ENCODE data around the gene PPP6R2. TPM values are rescaled to one million over a fixed set of nuclear protein-coding genes. Genes with fewer than 3 reads are reported as not detected.

The PPP6R2 gene
- polyA plus RNA-seq, 1 experiment = 26.6 TPM

- TF ChIP-seq CTCF (IDR thresholded peaks at IDR 0.05; ENCODE audit: low read depth, low read length) = no peak
- ChIA-PET POLR2A (interaction anchor here (0.7 kb wide), 3 partner anchors 12 to 35 kb away, joined by 3 to 9 read pairs (median 5); partner anchors contain the start of gene MAPK12), CTCF (no interaction called here)
These were observed 46.3 kb upstream of the PPP6R2 start for GRCh38 chr22:50296658-50297490.

GRCh38 chr22:50297510-50298265 is 45.4 kb upstream of the PPP6R2 start:
- DNase-seq (ENCODE audit: low read depth, low spot score) = no peak
- no peaks in the 10 kb centered on the region; the same call in 1 of the 2 replicates for H3K9me3 ChIP-seq (ENCODE audit: control insufficient read depth, insufficient read depth, low read length)
- H3K27me3 ChIP-seq (ENCODE audit: control insufficient read depth, insufficient read depth, low read length) = no peaks in the 10 kb centered on the region
- TF ChIP-seq CTCF (IDR thresholded peaks at IDR 0.05; ENCODE audit: low read depth, low read length) = no peak
- ChIA-PET CTCF (no interaction called here), POLR2A (interaction anchor here (1.1 kb wide), 1 partner anchor 9 kb away, joined by 3 read pairs; the partner anchor contains the start of gene PLXNB2)
- no peak overlapping the region for H3K27ac ChIP-seq (ENCODE audit: low read depth, low read length)
- H3K4me3 ChIP-seq (ENCODE audit: low read depth, low read length) = no peak overlapping the region

More at GRCh38 chr22:50296658-50297490, 46.3 kb upstream of the PPP6R2 start:
- Histone ChIP-seq H3K27ac (ENCODE audit: low read depth, low read length) (no peak overlapping the region), H3K9me3 (ENCODE audit: control insufficient read depth, insufficient read depth, low read length) (no peaks in the 10 kb centered on the region; the same call in 1 of the 2 replicates), H3K4me3 (ENCODE audit: low read depth, low read length) (no peak overlapping the region), H3K27me3 (ENCODE audit: control insufficient read depth, insufficient read depth, low read length) (no peaks in the 10 kb centered on the region)
- no peak for DNase-seq (ENCODE audit: low read depth, low spot score)

- Histone ChIP-seq H3K4me3 (ENCODE audit: low read depth, low read length) (no peak overlapping the region), H3K27me3 (ENCODE audit: control insufficient read depth, insufficient read depth, low read length) (no peaks in the 10 kb centered on the region), H3K9me3 (ENCODE audit: control insufficient read depth, insufficient read depth, low read length) (no peaks in the 10 kb centered on the region; the same call in 1 of the 2 replicates), H3K27ac (ENCODE audit: low read depth, low read length) (no peak overlapping the region)
- TF ChIP-seq CTCF (IDR thresholded peaks at IDR 0.05; ENCODE audit: low read depth, low read length) = no peak
- POLR2A ChIA-PET = interaction anchor here (1.1 kb wide), 1 partner anchor 9 kb away, joined by 3 read pairs; the partner anchor contains the start of gene PLXNB2
- CTCF ChIA-PET = no interaction called here
- DNase-seq (ENCODE audit: low read depth, low spot score) = no peak
These were observed 44.9 kb upstream of the PPP6R2 start for GRCh38 chr22:50298266-50298637.

- no peak for TF ChIP-seq CTCF (IDR thresholded peaks at IDR 0.05; ENCODE audit: low read depth, low read length)
- no peak for DNase-seq (ENCODE audit: low read depth, low spot score)
- ChIA-PET CTCF (no interaction called here), POLR2A (interaction anchor here (1.1 kb wide), 1 partner anchor 8 kb away, joined by 3 read pairs; the partner anchor contains the start of gene PLXNB2)
- no peak overlapping the region for H3K4me3 ChIP-seq (ENCODE audit: low read depth, low read length)
- no peaks in the 10 kb centered on the region for H3K27me3 ChIP-seq (ENCODE audit: control insufficient read depth, insufficient read depth, low read length)
- H3K9me3 ChIP-seq (ENCODE audit: control insufficient read depth, insufficient read depth, low read length) = no peaks in the 10 kb centered on the region; the same call in 1 of the 2 replicates
- H3K27ac ChIP-seq (ENCODE audit: low read depth, low read length) = peak overlapping the region; percentile 21
These were observed 44.0 kb upstream of the PPP6R2 start for GRCh38 chr22:50298937-50299784.

Data from AG04450 (cell line).